GM19035 (cell line): ENCODE measurements around the gene KCTD17.
"Not testable (repeated sequence)": the region's sequence is repeated elsewhere in the genome, so short reads cannot be mapped to it uniquely, and the experiment has no call there.

ENCODE experiments used
- ATAC-seq: cut with Tn5 transposase; IDR thresholded peaks from one replicate; pipeline ENCODE4 v1.9.1; 2021; ENCODE audit not compliant: unreplicated experiment

KCTD17 gene

DNA sequence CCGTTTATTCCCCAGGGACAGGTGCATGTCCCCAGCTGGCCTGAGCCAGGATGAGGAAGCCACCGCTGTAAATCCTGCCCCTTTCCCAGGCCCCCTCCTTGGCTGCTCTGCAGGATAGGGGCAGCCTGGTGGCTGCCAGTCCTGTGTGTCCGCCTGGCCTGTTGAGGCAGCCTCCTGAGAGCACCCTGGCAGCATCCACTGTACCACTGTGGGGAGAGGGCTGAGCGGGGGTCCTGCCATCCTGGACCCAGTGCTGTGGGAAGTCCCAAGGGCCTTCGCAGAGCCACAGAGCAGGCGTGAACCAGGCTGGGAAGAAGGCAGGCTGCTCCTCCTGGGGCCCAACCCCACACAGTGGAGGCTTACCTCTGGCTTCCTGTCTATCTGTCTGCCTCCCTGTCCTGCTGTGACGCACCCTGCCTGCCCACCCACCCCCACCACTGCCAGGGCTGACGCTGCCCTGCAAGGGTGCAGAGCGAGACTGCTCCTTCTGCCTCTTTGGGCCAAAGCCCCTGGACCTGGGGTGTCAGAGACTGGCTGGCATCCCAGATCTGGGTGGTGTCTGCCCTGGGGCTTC lies 8.4 kb downstream of the KCTD17 start:
- ATAC-seq = no peak

GRCh38 chr22:37060801-37061610 lies 9.5 kb downstream of the KCTD17 start:
- no peak for ATAC-seq

DNA sequence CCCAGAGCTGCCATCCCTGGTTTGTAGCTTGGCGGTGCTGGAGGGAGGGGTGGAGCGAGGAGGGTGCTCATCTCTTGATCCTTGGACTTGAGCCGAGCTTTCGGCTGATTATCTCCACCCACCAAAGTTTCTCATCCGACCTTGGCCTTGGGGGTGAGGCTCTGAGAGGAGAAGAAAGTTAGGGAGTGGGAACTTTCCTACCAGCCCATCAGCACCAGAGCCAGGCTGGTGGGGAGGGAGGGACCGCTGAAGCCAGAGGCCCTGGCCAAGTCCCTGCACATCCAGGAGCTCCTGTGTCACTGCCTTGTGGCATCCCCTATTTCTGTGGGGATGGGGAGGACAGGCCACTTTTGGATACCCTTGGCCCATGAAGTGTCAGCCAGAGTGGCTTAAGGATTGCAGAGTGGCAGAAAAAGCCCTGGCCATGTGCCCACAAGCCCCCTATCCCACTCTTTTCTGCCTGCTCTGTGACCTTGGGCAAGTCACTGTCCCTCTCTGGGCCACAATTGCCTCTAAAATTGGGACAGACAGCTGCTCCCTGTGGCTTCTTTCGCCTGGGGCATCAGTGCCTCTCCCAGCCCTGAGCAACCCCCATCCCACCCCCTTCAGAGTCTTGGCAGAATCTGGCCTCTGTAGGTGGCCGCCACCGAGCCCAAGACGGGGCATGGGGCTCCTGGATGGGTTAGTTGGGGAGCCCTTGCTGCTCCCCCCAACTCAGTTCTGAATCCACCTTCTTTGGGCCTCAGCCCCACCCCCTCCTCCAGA lies 10.3 kb downstream of the KCTD17 start:
- ATAC-seq = no peak

GRCh38 chr22:37062376-37062675 lies 10.8 kb downstream of the KCTD17 start:
- no peak for ATAC-seq

- ATAC-seq = no peak
Measured at GRCh38 chr22:37062702-37063381, 11.3 kb downstream of the KCTD17 start.

- ATAC-seq = no peak
Measured at GRCh38 chr22:37063431-37064420, 12.2 kb downstream of the KCTD17 start.

DNA sequence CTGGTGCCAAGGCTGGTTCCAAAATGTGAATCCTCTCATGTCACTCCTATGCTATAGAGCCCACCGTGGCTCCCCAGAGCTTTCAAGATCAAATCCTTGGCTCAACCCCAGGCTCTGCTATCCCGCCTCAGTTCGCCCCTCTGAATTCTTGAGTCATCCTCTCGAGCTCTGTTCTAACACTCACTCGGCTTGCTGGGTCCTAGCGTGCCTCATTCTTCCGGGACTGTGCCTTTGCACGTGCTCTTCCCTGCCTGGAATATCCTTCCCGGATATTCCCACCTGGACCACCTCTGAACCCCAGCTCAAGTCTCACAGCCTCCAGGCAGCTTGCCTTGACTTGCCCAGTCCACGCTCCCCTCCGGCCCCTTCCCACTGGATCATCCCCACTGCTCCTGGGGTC lies 13.0 kb downstream of the KCTD17 start:
- ATAC-seq = no peak

- no peak for ATAC-seq
Measured at GRCh38 chr22:37065180-37065579, 13.6 kb downstream of the KCTD17 start.

- no peak for ATAC-seq
Measured at GRCh38 chr22:37065961-37066360, 14.4 kb downstream of the KCTD17 start.

DNA sequence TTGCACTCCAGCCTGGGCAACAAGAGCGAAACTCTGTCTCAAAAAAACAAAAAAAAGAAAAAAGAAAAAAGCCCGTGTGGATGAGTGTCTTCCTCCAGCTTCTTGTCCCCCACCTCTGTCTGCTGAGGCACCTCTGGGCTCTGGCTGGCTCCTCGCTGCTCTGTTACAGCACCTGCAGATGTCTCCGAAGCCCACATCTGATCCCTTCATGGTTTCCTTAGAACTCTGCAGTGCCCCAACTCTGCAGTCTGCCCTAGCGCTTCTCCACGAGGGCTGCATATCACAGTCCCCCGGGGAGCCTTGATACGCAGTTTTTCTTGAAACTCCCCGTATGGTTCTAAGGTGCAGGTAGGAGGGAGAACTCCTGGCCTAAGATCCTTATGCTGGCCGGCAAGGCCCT lies 15.9 kb downstream of the KCTD17 start:
- no peak for ATAC-seq

DNA sequence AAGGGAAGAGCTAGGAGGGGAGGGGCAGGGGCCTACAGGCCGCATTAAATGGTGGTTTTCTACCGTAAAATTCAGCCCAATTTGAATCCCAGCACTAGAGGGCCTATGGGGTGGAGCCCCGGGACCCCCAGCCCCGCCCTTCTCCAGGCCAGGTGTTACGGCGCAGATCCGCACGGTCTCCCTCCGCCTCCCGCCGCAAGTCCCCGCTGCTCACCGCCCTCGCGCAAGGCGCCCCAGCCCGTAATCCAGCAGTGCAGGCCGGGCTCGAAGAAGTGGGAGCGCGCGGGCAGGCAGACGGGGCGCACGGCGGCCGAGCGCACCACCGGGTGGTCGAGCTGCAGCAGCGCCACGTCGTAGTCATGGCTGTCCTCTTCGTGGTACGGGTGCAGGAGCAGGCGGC lies 17.3 kb downstream of the KCTD17 start:
- ATAC-seq = no peak

- no peak for ATAC-seq
Measured at GRCh38 chr22:37069319-37069718, 17.8 kb downstream of the KCTD17 start.

GRCh38 chr22:37069719-37070118 lies 18.2 kb downstream of the KCTD17 start:
- no peak for ATAC-seq

- ATAC-seq = no peak
Measured at GRCh38 chr22:37070334-37070733, 18.8 kb downstream of the KCTD17 start.

DNA sequence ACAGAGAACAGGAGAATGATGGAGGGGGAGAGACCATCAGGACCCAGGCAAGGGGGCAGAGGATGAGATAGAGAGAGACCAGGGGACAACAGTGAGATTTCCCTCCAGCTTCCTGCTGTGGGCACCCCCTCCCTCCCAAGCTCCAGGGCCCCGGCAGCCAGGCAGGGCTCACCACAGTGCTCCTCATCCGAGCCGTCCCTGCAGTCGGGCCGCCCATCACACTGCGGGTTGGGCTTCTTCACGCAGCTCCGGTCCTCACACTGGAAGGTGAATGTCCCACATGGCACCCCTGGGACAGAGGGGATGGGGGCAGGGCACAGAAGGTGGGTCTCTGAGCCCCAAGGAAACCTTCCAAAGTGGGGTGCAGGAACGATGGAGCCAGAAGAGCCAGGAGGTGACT lies 19.2 kb downstream of the KCTD17 start:
- no peak for ATAC-seq

GRCh38 chr22:37071850-37072592 lies 20.5 kb downstream of the KCTD17 start:
- ATAC-seq = not testable (repeated sequence)

- ATAC-seq = no peak
Measured at GRCh38 chr22:37072673-37073072, 21.1 kb downstream of the KCTD17 start.

- ATAC-seq = no peak
Measured at GRCh38 chr22:37074537-37074936, 23.0 kb downstream of the KCTD17 start.

GRCh38 chr22:37075046-37075445 lies 23.5 kb downstream of the KCTD17 start:
- ATAC-seq = no peak
